Astrocyte of the spinal cord (primary cell): Measurements from ENCODE around the gene PTRH1.

Experiments
- DNase-seq: peaks from one replicate; pipeline ENCODE4 v3.0.0; 2011; ENCODE audit warnings: low read depth, low spot score
- H3K4me3 ChIP-seq: 2 replicates; pipeline ENCODE4 v1.5.1; 2011; ENCODE audit warnings: low read depth, mild to moderate bottlenecking, low read length, moderate library complexity
- CTCF ChIP-seq: IDR thresholded peaks from 2 replicates; pipeline ENCODE4 v1.5.1; 2012; ENCODE audit warnings: low read depth, mild to moderate bottlenecking, low read length, inconsistent platforms
- in situ Hi-C: cut with HindIII; loops from 2 replicates; pipeline ENCODE4 v1.10.0; 2017; ENCODE audit warnings: low sequenced_read_pairs

The PTRH1 gene

GRCh38 chr9:127756233-127756632 is 40.8 kb upstream of the PTRH1 start:
- TF ChIP-seq CTCF, result no peak
- in situ Hi-C loops, result no loop called here
- DNase-seq, result no peak
- H3K4me3 ChIP-seq, result no peak overlapping the region

- no peak overlapping the region for H3K4me3 ChIP-seq
- TF ChIP-seq CTCF, result no peak
Observed at GRCh38 chr9:127755061-127756060, 39.9 kb upstream of the PTRH1 start.

GRCh38 chr9:127754099-127755060 is 38.9 kb upstream of the PTRH1 start:
- DNase-seq, result no peak
- no peak for TF ChIP-seq CTCF
- in situ Hi-C loops, result no loop called here
- no peak overlapping the region for H3K4me3 ChIP-seq

More at GRCh38 chr9:127755061-127756060, 39.9 kb upstream of the PTRH1 start:
- DNase-seq, result no peak
- in situ Hi-C loops, result no loop called here

GRCh38 chr9:127753622-127754021 is 38.2 kb upstream of the PTRH1 start:
- in situ Hi-C loops, result no loop called here
- no peak for DNase-seq
- no peak for TF ChIP-seq CTCF
- H3K4me3 ChIP-seq, result no peak overlapping the region

GRCh38 chr9:127753148-127753547 is 37.7 kb upstream of the PTRH1 start:
- no peak overlapping the region for H3K4me3 ChIP-seq
- in situ Hi-C loops, result no loop called here
- DNase-seq, result no peak
- no peak for TF ChIP-seq CTCF
